Right renal cortex interstitium (tissue), 3 donors: ENCODE measurements around the gene SPACA5B. TPM values are rescaled to one million over a fixed set of nuclear protein-coding genes. Genes with fewer than 3 reads are reported as not detected.

ENCODE experiments used
- polyA plus RNA-seq, 3 donors: library from polyadenylated mRNA; unstranded; fragments of 120-200 nt; gene quantifications; one replicate each; pipeline ENCODE4 v1.2.1, GENCODE V29; 2013; ENCODE audit not compliant: insufficient read length in 3 of 3

Gene SPACA5B
- polyA plus RNA-seq, 3 donors = not detected

Other genes starting within 250 kb of the SPACA5B start
- gene ZNF182, start 126.6 kb upstream of the SPACA5B start, polyA plus RNA-seq = 10 to 100 TPM; 10.8 to 11.7 (median 10.9) TPM
- under 1 TPM in 1 of 3 donors, not detected in 2; 0.27 TPM for gene SPACA5, start 123.6 kb upstream of the SPACA5B start, polyA plus RNA-seq
- gene ZNF630, start 59.0 kb upstream of the SPACA5B start, polyA plus RNA-seq = 1 to 10 TPM; 3.3 to 3.7 (median 3.6) TPM
- not detected for gene SSX5, start 66.2 kb downstream of the SPACA5B start, polyA plus RNA-seq
- gene SSX1, start 124.8 kb downstream of the SPACA5B start, polyA plus RNA-seq = not detected
- not detected for gene SSX3, start 226.1 kb downstream of the SPACA5B start, polyA plus RNA-seq